ENCODE measurements around the gene CNPY2.
"Not testable (repeated sequence)": the region's sequence is repeated elsewhere in the genome, so short reads cannot be mapped to it uniquely, and the experiment has no call there.

The CNPY2 gene

DNA sequence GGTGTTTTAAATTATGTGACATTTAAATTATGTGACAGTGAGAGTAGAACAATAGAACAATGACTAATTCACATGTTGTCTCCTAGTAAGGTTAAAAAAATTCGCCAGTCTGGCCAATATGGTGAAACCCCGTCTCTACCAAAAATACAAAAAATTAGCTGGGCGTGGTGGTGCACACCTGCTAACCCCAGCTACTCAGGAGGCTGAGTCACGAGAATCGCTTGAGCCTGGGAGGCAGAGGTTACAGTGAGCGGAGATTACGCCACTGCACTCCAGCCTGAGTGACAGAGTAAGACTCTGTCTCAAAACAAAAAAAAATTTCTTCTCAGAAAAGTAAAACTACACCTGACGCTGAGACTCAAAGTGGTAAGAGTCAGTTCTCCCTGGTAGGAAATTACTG lies 18.4 kb downstream of the CNPY2 start:
- DNase-seq: no peak

- DNase-seq: no peak
These were observed 19.5 kb downstream of the CNPY2 start for GRCh38 chr12:56296295-56296694.

- DNase-seq: no peak
These were observed 22.0 kb downstream of the CNPY2 start for GRCh38 chr12:56293795-56294194.

DNA sequence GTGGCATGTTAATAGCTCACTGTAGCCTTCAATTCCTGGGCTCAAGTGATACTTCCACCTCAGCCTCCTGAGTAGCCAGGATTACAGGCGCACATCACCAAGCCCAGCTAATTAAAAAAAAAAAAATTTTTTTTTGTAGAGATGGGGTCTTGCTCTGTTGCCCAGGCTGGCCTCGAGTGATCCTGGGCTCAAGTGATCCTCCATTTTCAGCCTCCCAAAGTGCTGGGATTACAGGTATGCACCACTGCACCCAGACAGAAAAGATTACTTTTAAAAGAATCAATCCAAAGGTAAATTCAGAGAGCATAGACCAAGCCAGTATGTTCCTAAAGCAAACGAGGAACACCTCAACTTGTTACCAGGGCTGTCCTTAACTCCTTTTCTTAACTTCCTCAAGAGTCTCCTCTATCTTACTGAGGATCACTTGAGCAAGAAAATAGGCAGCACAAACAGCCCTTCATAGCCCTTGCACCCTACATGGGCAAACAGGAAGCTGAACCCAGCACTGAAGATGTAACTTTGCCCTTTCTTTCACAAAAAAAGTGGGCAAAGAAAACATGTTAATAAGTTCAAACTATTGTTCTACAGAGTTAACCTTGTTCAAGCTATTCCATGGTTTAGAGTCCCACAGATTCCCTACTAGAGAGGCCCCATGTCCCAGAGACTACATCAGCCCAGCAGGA lies 26.9 kb downstream of the CNPY2 start:
- no peak for DNase-seq

DNA sequence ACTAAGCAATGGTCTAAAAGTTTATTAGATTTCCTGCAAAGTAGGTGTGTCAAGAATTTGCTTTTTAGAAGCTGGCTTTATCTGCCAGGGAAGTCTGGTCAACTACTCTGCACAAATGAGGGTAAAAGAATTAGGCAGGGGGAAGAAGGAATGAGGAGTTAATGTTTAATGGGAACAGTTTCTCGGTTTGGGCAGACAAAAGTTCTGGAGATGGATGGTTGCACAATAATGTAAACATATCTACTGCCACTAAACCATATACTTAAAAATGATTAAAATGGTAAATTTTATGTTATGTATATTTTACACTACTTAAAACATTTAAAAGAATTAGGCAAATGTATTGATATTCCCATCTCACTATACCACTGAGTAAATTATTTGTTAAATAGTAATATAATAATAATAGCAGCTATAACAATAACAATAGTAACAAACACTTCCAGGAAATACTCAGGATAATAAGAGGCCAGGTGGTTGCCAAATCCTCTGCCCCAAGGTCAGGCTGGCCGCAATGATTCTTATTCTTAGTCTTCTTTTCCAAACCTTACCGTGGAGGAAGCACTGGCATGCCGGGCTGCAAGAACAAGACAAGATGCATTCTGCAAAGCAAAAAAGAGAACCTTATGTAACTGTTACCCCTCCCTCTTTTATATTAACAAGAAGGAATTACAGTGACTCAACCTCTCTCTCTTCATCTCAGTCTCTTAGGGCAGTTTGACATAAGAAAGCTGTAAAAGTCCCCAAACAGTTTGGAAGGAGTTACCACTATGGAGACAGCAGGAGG lies 29.6 kb downstream of the CNPY2 start:
- DNase-seq: no peak

DNA sequence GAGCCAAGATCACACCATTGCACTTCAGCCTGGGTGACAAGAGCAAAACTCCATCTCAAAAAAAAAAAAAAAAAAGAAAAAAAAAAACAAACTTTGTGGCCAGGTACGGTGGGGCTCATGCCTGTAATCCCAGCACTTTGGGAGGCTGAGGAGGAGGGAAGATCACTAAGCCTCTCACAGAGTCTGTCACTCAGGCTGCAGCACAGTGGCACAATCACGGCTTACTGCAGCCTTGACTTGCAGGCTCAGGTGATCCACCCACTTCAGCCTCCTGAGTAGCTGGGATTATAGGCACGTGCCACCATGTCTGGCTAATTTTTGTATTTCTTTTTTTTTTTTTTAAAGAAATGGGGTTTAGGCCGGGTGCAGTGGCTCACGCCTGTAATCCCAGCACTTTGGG lies 31.5 kb downstream of the CNPY2 start:
- not testable (repeated sequence) for DNase-seq

GRCh38 chr12:56282579-56282978 lies 33.2 kb downstream of the CNPY2 start:
- DNase-seq: no peak

- no peak for DNase-seq
These were observed 33.8 kb downstream of the CNPY2 start for GRCh38 chr12:56282030-56282429.

DNA sequence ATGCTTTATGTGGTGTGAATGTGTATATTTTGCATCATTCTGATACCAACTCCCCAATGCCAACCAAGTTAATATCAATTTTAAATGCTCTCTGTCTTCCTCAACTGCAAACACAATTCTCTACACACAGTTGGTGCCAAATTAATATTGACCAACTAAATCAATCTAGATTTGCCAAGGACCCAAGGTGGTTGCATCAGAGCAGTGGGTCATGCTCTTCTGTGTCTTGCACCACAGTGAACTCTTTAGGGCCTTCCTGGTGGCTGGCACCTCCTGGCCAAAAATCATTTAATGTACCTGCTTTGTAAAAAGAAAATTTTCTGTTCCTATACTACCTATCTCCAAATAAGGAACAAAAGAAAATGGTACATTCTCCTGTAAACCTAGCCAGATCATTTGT lies 34.9 kb downstream of the CNPY2 start:
- no peak for DNase-seq

DNA sequence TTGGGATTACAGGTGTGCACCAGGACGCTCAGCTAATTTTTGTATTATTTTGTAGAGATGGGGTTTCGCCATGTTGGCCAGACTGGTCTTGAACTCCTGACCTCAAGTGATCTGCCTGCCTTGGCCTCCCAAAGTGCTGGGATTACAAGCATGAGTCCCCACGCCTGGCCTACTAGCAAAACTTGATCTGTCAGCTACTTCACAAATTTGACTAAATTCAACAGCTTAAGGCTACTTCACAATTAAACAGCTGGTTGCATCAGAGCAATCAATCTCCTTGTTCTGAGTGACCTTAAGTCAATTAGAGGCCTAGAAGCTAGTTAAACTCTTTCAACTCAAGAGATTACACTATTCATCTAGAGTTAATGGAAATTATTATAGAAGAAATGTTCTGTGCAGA lies 36.9 kb downstream of the CNPY2 start:
- no peak for DNase-seq

- no peak for DNase-seq
These were observed 41.5 kb downstream of the CNPY2 start for GRCh38 chr12:56274299-56274698.

DNA sequence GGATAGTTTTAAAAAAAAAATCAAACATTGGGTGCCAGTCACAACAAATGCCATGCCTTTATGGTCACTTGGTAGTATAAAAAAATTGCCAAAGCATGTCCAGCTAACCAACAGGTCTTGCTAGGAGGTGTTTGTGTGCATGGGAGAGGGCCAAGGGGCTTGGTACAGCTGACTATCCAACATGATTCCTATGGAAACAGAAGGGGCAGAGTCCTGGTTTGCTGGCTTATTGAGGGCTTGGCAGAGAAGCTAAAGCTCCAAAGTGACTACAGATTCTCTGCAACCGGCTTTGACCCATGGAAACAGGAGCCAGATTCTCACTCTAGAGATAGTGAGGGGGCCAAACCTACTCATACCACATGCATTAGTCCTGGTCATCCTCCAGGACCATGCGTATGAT lies 43.3 kb downstream of the CNPY2 start:
- DNase-seq: not testable (repeated sequence)

- no peak for DNase-seq
These were observed 44.8 kb downstream of the CNPY2 start for GRCh38 chr12:56271031-56271430.

DNA sequence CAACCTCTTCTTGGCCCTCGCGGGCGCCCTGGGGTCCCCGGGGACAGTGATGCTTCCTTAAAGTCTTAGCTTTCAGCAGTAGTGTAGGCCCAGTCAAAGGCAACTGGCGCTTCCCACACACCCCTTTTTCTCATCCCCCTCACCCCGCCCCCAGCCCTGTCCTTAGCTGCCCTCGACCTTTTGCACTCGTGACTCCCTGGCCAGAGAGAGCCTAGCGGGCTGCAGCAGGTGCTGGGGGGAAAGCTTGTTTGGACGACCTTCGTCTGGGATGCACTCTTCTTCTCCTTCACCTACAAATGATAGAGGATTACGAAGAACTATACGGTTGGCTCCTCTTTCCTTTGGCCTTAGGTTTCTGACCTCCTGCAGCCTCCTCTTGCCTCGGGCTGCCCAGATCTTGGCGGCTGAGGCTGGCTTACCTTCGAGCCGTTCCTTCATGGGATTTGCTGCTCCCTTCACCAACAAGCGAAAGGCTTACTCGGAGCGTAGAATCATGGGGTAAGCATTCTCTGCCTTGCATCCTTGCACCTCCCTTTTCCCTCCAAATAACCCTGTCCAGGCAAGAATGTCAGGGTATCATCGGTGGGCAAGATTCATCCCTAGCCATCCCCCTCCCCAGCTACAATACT lies 48.2 kb downstream of the CNPY2 start:
- no peak for DNase-seq

DNA sequence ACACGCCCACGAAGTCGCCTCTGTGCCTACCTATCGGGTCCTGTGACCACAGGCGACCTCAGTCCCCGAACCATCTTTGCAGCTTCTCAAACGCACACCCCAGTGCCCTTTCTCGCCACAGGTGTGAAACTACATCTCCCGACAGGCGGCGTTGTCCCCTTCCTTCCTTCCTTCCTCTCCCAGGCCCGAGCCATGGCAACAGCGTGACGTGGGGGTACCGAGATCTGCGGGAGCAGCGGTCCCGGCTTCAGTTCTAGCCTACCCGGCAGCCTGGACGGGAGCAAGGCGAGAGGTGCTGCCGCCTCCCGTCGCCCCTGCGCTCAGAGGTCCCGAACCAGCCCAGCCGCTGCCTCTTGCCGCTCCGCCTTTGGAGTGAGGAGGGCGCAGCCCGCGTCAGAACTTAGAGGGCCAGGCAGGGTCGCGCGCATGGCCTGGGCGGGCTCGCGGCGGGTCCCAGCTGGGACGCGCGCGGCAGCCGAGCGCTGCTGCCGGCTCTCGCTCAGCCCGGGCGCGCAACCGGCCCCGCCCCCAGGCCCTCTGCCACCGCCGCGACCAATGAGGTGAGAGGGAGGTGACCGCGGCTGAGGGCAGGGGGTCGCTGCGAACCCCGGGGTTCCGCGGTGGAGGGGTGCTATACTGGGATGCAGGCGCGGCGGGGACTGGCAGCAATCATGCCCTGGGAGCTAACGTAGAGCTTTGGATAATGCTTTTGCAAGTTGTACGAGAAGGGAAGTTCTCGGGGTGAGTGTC lies 48.9 kb downstream of the CNPY2 start, which contains the start of gene COQ10A:
Gene COQ10A, plus strand, starts transcription at position 250 of the 750 bp plus-strand sequence. Its CDS starts 177 bp downstream, at position 427.
- DNase-seq: peak; percentile 65 to 83 (median 72)

DNA sequence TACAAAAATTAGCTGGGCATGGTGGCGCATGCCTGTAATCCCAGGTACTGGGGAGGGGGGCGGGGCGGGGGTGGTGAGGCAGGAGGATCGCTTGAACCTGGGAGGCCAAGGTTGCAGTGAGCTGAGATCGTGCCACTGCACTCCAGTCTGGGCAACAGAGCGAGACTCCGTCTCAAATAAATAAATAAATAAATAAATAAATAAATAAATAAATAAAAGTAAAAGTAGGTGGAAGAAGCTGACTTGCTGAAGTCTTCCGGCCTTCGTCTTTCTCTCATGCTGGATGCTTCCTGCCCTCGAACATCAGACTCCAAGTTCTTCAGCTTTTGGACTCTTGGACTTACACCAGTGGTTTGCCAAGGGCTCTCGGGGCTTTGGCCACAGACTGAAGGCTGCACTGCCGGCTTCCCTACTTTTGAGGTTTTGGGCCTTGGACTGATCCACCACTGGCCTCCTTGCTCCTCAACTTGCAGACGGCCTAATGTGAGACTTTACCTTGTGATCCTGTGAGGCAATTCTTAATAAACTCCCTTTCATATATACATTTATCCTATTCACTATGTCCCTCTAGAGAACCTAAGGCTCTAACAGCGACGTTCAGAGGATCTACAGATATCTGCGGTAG lies 49.6 kb downstream of the CNPY2 start:
- DNase-seq: not testable (repeated sequence)

DNA sequence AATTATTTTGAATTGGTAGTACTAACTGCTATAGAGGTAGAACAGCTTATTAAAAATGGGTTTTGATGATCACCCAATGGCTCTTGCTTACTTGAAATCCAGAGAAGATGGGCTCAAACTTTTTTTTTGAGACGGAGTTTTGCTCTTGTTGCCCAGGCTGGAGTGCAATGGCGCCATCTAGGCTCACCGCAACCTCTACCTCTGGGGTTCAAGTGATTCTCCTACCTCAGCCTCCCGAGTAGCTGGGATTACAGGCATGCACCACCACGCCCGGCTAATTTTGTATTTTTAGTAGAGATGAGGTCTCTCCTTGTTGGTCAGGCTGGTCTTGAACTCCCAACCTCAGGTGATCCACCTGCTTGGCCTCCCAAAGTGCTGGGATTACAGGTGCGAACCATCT lies 52.8 kb downstream of the CNPY2 start:
- DNase-seq: not testable (repeated sequence)

GRCh38 chr12:56261503-56262232 lies 54.1 kb downstream of the CNPY2 start:
- no peak for DNase-seq

- no peak for DNase-seq
These were observed 54.9 kb downstream of the CNPY2 start for GRCh38 chr12:56260921-56261320.

DNA sequence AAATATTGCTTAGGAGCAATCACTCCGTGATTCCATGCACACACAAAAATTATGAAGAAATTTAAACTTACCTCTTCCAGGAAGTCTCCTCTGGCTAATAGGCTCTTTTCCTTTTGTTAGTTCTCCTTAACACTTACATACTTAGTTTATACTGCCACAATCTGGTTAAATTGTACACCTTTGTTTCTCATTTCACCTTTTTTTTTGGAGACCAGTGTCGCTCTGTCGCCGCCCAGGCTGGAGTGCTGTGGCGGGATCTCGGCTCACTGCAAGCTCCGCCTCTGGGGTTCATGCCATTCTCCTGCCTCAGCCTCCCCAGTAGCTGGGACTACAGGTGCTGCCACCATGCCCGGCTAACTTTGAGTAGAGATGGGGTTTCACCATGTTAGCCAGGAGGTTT lies 55.4 kb downstream of the CNPY2 start:
- DNase-seq: no peak
